H1 (cell line): Measurements from ENCODE around the gene RBFOX1. TPM values are rescaled to one million over a fixed set of nuclear protein-coding genes. Genes with fewer than 3 reads are reported as not detected.

Source experiments
- ASH2L ChIP-seq: fragments of 200-600, 300-600 bp; sonication (generic); IDR thresholded peaks from one replicate; pipeline ENCODE4 v1.7.1; 2017; ENCODE audit warnings: low read length
- BRCA1 ChIP-seq: IDR thresholded peaks from 2 replicates; pipeline ENCODE4 v1.6.1; 2012; ENCODE audit warnings: low read depth, low read length, improper control_type of control experiment
- CBX8 ChIP-seq: fragments of 300-800, 300-1000 bp; sonication (generic); IDR thresholded peaks from 2 replicates; pipeline ENCODE4 v1.7.1; 2016; ENCODE audit warnings: low read depth, low read length, borderline replicate concordance
- SIN3A ChIP-seq, 2 experiments: IDR thresholded peaks in 1 of 2; conservative IDR thresholded peaks in 1 of 2; 2 replicates each; pipeline ENCODE4 v1.6.1; 2011 to 2012; ENCODE audit warnings: low read length in 2 of 2, improper control_type of control experiment in 1 of 2, low read depth in 1 of 2, mild to moderate bottlenecking in 1 of 2
- SIRT6 ChIP-seq: IDR thresholded peaks from one replicate; pipeline ENCODE4 v1.7.1; 2012; ENCODE audit warnings: low read length, inconsistent platforms
- SRF ChIP-seq: IDR thresholded peaks from 2 replicates; pipeline ENCODE4 v1.6.1; 2011; ENCODE audit warnings: mild to moderate bottlenecking, low read depth, low read length, moderate library complexity
- TAF7 ChIP-seq: optimal IDR thresholded peaks from 2 replicates; pipeline ENCODE3; 2011; ENCODE audit warnings: low read depth, mild to moderate bottlenecking, inconsistent platforms, low read length, moderate library complexity, borderline replicate concordance
- polyA plus RNA-seq, 7 experiments: library from polyadenylated mRNA; depleted of rRNA in 3 of 7; stranded (reverse) in 5 of 7; unstranded in 2 of 7; fragments of >200 nt in 5 of 7; fragments of 200-250 nt in 2 of 7; gene quantifications; 1 replicate in 5 of 7; 2 replicates in 1 of 7; 4 replicates in 1 of 7; pipeline versions ENCODE4 v1.2.1 to v1.2.3, GENCODE V29; 2011 to 2013; ENCODE audit warnings: missing spikeins in 2 of 7, mixed read lengths in 2 of 7
- total RNA-seq: library from RNA; stranded (reverse); fragmentation: NEBNext Ultra II Directional; extraction: Animal tissue kit (Norgen Biotek cat#: 25700); gene quantifications from 2 replicates; pipeline ENCODE4 v1.2.1, GENCODE V29; 2021
- TF ChIP-seq, protein P1 (sequence below): fragments of 300-600 bp; sonication (generic); IDR thresholded peaks from 2 replicates; pipeline ENCODE4 v1.7.1; 2012; ENCODE audit warnings: low read length, moderate library complexity, mild to moderate bottlenecking, inconsistent platforms; ENCODE audit not compliant: insufficient replicate concordance
- TF ChIP-seq, protein P2 (sequence below): IDR thresholded peaks from 2 replicates; pipeline ENCODE4 v1.6.1; 2011; ENCODE audit warnings: low read length, improper control_type of control experiment

Gene RBFOX1
- total and polyA plus RNA-seq, 2 of the 8 experiments (the other 6 are each of a cell fraction or from before 2014, with no cell fraction given): 1.7 to 2.8 TPM

GRCh38 chr16:7317982-7318381 lies 14.7 kb upstream of the RBFOX1 start (continued):
- TF ChIP-seq, protein P1, sequence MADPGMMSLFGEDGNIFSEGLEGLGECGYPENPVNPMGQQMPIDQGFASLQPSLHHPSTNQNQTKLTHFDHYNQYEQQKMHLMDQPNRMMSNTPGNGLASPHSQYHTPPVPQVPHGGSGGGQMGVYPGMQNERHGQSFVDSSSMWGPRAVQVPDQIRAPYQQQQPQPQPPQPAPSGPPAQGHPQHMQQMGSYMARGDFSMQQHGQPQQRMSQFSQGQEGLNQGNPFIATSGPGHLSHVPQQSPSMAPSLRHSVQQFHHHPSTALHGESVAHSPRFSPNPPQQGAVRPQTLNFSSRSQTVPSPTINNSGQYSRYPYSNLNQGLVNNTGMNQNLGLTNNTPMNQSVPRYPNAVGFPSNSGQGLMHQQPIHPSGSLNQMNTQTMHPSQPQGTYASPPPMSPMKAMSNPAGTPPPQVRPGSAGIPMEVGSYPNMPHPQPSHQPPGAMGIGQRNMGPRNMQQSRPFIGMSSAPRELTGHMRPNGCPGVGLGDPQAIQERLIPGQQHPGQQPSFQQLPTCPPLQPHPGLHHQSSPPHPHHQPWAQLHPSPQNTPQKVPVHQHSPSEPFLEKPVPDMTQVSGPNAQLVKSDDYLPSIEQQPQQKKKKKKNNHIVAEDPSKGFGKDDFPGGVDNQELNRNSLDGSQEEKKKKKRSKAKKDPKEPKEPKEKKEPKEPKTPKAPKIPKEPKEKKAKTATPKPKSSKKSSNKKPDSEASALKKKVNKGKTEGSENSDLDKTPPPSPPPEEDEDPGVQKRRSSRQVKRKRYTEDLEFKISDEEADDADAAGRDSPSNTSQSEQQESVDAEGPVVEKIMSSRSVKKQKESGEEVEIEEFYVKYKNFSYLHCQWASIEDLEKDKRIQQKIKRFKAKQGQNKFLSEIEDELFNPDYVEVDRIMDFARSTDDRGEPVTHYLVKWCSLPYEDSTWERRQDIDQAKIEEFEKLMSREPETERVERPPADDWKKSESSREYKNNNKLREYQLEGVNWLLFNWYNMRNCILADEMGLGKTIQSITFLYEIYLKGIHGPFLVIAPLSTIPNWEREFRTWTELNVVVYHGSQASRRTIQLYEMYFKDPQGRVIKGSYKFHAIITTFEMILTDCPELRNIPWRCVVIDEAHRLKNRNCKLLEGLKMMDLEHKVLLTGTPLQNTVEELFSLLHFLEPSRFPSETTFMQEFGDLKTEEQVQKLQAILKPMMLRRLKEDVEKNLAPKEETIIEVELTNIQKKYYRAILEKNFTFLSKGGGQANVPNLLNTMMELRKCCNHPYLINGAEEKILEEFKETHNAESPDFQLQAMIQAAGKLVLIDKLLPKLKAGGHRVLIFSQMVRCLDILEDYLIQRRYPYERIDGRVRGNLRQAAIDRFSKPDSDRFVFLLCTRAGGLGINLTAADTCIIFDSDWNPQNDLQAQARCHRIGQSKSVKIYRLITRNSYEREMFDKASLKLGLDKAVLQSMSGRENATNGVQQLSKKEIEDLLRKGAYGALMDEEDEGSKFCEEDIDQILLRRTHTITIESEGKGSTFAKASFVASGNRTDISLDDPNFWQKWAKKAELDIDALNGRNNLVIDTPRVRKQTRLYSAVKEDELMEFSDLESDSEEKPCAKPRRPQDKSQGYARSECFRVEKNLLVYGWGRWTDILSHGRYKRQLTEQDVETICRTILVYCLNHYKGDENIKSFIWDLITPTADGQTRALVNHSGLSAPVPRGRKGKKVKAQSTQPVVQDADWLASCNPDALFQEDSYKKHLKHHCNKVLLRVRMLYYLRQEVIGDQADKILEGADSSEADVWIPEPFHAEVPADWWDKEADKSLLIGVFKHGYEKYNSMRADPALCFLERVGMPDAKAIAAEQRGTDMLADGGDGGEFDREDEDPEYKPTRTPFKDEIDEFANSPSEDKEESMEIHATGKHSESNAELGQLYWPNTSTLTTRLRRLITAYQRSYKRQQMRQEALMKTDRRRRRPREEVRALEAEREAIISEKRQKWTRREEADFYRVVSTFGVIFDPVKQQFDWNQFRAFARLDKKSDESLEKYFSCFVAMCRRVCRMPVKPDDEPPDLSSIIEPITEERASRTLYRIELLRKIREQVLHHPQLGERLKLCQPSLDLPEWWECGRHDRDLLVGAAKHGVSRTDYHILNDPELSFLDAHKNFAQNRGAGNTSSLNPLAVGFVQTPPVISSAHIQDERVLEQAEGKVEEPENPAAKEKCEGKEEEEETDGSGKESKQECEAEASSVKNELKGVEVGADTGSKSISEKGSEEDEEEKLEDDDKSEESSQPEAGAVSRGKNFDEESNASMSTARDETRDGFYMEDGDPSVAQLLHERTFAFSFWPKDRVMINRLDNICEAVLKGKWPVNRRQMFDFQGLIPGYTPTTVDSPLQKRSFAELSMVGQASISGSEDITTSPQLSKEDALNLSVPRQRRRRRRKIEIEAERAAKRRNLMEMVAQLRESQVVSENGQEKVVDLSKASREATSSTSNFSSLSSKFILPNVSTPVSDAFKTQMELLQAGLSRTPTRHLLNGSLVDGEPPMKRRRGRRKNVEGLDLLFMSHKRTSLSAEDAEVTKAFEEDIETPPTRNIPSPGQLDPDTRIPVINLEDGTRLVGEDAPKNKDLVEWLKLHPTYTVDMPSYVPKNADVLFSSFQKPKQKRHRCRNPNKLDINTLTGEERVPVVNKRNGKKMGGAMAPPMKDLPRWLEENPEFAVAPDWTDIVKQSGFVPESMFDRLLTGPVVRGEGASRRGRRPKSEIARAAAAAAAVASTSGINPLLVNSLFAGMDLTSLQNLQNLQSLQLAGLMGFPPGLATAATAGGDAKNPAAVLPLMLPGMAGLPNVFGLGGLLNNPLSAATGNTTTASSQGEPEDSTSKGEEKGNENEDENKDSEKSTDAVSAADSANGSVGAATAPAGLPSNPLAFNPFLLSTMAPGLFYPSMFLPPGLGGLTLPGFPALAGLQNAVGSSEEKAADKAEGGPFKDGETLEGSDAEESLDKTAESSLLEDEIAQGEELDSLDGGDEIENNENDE: no peak
- TF ChIP-seq SRF: no peak
- TF ChIP-seq, protein P2, sequence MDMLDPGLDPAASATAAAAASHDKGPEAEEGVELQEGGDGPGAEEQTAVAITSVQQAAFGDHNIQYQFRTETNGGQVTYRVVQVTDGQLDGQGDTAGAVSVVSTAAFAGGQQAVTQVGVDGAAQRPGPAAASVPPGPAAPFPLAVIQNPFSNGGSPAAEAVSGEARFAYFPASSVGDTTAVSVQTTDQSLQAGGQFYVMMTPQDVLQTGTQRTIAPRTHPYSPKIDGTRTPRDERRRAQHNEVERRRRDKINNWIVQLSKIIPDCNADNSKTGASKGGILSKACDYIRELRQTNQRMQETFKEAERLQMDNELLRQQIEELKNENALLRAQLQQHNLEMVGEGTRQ: no peak
- no peak for TF ChIP-seq CBX8
- no peak for TF ChIP-seq BRCA1
- no peak for TF ChIP-seq SIRT6
- no peak for TF ChIP-seq ASH2L
- no peak for TF ChIP-seq TAF7
- no peak for TF ChIP-seq SIN3A (conservative IDR thresholded peaks at IDR 0.05 in 1 of 2, IDR thresholded peaks at IDR 0.05 in 1 of 2; ENCODE audit: low read depth in 1 of 2, low read length in 2 of 2)
